Stimulated activated CD4-positive, alpha-beta T cell treated with anti-CD3 and anti-CD28 coated beads, Interleukin-4, amount 100 ng/mL, for 1 hour (primary cell): Measurements from ENCODE around the gene SMG6.
A peak's percentile ranks its signal among the peaks of the same experiment; 100 is the strongest.
"Not testable (repeated sequence)": the region's sequence is repeated elsewhere in the genome, so short reads cannot be mapped to it uniquely, and the experiment has no call there.

Experiments used
- DNase-seq: peaks from one replicate; pipeline ENCODE4 v3.0.0-alpha.2; 2020

SMG6 gene

DNA sequence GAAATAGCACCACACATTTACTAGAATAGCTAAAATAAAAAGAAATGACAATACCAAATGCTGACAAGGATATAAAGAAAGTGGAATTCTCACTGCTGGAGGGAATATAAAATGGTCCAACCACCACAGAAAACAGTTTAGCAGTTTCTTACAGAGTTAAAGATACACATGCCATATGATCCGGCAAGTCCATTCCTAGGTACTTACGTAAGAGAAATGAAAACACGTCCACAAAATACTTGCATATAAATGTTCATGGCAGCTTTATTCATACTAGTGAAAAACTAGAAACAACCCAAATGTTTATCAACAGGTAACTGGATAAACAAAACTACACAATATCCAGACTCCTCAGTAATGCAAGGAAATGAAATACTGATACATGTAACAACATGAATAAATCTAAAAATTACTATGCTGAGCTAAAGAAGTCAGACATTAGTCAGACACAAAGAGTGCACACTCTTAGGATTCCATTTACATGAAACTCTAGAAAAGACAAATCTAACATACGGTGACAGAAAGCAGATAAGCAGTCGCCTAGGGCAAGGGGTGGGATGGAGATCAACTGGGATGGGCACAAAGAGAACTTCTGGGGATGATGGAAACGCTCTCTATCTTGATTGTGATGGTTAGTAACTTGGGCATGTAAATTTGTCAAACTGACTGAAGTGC lies 76.4 kb downstream of the SMG6 start:
- no peak for DNase-seq

GRCh38 chr17:2223617-2223927 lies 80.0 kb downstream of the SMG6 start:
- no peak for DNase-seq

DNA sequence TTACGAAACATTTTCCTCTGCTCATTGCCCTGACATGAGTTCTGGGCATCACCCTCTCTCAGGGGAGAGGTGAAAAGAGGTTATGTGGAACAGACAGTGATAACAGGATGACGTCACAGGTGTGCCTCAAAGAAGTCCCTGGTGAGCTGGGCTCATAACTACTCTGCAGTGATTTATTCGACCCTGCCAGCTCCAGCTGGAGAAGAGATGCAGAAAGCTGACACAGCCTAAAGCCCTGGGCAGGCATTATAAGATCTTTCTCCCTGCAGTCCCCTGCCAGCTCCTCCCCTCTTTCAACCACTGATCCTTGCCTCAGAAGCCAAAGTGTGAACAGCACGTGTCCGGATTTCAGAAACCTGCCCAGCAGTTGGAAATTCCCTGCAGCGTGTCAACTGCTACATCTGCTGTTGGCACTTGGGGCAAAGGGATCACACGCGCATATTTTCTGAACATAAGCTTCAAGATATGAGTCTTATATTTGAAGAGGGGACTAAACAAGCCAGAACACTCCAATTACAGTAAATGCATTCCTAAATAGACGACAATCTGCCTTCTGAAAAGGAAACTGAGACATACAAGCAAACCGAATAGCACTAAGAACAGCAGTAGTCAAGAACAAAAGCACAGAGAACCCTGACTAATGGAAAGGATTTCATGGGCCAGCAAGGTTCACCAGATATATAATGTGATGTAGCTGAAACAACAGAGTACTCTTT lies 80.5 kb downstream of the SMG6 start:
- peak; percentile 16 for DNase-seq

DNA sequence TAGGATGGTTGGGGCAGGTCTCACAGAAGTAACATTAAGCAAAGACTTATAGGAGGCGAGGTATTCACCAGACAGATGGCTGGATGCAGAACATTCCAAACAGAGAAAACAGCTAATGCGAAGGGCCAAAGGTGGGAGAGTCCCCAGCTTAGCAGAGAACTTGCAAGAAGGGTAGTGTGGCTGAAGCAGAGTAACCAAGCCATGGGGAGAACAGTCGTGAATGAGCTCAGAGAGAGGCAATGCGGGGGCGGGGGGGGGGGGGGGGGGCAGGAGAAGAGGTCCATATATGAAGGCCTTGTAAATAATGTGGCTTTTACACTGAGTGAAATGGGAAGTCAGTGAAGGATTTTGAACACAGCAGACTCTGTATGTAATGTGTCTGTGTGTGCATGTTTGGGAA lies 81.3 kb downstream of the SMG6 start:
- no peak for DNase-seq

DNA sequence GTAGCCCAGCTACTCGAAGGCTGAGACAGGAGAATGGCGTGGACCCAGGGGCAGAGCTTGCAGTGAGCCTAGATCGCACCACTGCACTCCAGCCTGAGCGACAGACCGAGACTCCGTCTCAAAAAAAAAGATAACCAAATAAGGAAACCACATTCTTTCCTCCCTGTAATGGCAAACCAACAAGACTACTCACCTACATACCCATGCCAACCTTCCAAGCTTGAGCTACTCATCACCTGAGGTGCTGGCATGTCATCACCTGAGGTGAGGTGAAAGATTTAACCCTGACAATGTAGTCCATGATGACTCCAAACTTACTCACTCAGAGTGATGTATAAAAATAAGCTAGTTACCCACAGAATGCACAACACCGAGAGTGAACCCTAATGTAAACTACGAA lies 85.2 kb downstream of the SMG6 start:
- no peak for DNase-seq

- DNase-seq, result peak; percentile 60
Measured at GRCh38 chr17:2215616-2216364, 87.8 kb downstream of the SMG6 start.

DNA sequence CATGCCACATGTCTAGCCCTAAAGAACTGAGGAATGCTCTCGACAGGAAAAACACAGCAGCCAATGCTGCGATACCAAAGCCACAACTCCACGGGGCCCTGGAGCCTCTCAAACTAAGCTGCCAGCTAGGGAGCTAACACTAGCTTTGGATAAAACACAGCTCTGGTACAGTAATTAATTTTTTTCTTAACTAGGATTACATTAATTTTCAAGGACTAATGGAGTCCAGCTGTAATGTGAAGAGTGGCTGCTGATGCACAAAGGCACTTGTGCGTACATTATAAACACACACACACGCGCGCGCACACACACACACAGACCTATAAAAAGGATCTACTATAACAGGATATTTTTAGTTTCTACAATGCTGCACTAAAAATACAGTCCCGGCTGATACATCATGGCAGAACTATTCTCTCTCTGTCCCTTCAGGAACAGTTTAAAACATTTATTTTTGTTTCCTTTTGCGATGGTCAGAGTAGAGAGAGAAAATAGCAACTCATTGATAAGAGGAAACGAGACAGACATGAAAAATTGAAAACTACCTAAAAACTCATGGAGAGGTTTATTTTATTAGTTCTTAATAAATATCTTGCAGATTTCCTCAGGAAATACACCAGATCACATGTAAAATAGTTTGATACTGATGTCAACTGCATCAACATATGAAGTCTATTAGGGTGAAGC lies 88.5 kb downstream of the SMG6 start:
- no peak for DNase-seq

DNA sequence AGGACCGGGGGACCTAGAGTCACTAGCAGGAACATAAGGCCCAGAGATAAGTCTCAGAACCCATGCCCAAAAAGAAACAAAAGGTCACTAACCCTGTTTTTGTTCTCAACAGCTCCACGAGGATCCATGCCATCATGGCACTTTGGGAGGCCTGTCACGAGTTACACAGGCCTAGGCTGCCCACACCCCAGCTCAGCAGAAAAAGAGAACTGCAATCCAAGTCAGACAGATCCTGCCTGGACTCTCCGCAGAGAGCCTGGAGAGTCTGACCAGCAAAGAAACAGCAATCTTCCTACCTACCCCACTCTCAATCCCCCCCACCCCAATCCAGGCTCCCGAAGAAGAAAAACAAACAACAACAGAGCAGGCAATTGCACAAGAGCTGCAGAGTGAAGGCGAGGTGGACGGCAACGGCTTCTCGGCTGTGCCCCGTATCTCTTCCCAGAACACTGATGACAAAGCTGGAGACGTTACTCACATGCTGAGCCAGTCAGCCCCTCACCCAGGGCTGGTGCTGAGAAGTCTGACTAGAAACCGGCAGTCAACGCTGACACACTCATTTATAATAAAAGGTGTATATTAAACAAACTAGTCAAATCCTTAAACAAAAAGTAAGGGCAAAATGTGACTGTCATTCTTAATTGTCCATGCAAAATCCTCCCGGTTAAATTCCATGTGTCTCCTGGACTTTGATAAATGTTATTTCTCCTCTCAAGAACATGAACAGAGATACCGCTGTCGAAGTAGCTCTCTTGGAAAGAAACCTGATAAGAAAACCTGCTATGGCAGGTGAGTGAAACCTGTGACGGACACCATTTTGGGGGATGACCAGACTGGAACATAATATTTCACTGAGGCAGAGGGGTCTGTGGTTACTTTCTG lies 89.3 kb downstream of the SMG6 start:
- DNase-seq, result peak; percentile 30

DNA sequence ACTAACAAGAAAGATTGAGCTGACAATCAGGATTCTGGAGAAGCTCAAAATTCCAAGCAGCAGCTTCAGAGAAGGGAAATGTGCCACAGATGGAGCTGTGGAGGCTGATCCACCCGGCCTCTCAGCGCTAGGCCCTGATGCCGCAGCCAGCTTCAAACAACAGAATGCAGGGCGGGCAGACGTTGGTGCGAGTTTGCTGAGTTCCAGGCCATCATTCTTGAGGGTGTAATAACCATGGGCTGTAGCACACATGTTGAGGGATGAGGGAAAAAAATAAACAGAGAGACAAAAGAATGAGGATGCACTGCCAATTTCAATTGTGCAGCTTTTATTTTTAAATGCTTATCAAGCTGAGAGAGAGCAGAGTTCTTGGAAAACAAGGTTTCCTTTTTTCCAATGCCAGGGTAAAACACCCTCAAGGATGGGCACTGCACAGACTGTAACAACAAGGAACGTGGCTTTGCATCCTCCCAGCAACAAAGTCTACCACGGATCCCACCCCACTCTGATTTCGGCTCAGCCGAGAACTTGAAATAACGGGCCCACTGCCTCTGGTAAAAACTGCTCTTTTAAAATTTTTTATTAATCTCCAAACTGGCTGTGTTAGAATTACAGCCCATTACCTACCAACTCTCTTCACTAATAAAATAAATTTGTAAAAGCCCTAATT lies 90.2 kb downstream of the SMG6 start:
- DNase-seq, result no peak

DNA sequence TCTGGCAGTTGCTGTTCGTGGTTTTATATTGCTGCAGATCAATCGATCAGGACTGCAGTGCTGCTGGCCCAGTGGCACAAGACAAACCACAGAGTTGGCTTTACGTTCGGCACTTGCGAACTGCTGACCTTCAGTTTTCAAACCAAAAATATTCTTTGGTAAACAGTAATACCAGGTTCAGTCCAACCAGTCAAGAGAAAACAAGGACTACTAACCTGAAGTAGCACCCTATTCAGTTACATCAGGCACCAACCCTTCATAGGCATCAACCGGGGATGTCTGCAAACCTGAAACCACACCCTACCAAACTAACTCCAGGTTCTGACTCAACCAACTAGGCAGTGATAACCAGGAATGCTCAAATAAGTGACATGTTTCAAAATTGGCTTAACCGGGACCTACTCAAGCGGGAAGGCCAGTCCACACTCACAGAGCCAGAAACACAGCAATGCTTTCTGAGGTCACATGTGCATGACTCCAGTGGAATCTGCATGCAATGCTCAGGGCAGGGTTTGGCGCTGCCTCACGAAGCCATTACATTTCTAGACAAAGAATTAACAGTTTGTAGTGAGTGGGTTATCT lies 91.1 kb downstream of the SMG6 start:
- DNase-seq, result no peak

DNA sequence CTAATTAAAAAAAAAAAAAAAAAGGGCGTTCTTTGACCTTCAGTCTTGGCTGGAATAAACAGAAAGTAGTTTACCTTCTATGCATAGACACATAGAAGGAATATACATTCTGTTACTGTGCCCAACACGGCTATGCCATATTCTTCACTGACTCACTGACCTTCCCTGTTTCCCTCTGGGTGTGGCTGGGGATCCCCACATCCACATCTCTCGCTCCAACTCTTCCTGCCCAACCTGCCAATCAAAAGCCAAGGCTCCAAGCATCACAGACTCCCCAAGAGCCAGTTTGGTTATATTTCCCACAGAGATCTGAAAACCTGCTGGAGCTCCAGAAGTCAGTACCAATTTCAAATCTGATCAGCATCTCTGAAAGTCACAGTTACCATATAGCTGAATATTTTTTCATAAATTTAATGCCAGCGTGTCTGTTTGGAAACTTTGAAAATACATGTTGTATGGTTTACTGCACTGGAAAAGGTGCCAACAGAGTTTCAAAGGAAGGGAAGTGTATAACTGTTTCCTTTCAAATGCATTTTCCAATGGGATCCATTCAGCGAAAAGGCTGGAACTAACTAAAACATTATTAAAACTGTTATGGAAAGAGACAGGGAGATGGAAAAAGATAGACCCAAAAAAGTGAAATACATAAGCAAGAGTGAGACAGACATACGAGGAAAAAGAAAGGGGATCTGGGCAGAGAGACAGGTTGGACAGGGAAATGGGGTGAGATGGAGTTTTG lies 91.8 kb downstream of the SMG6 start:
- no peak for DNase-seq

GRCh38 chr17:2210726-2211125 lies 92.9 kb downstream of the SMG6 start:
- no peak for DNase-seq

GRCh38 chr17:2207815-2208515 lies 95.6 kb downstream of the SMG6 start:
- DNase-seq, result no peak

DNA sequence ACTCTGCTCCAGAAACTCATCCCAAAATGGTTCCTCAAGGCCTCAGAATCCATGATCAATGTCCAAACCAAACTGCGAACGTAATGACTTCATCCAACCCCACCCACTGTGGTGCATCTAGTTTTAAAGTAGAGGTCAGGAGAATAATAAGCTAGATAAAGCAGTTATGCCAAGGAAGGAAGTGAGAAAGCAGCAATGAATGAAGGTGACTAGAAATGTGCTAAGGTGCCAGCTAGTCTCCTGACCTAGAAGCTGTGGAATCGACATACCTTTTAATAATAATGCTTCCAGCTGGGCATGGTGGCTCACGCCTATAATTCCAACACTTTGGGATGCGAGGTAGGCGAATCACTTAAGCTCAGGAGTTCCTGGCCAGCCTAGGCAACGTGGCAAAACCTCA lies 99.2 kb downstream of the SMG6 start:
- no peak for DNase-seq

DNA sequence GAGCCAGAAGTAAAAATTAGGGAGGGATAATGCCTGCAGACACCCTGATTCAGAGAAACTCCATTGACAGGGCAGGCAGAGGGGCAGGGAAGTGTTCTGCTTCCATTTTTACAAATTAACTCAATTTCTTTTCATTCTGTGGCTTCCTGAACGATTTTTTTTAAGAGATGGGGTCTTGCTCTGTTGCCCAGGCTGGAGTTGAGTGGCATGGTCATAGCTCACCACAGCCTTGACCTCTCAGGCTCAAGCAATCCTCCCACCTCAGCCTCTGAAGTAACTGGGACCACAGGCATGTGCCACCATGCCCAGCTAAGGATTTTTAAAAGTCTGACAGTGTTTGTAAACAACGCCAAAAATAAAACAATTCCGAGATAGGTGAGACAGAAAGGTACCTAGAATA lies 99.8 kb downstream of the SMG6 start:
- no peak for DNase-seq

GRCh38 chr17:2202996-2203575 lies 100.5 kb downstream of the SMG6 start:
- no peak for DNase-seq

DNA sequence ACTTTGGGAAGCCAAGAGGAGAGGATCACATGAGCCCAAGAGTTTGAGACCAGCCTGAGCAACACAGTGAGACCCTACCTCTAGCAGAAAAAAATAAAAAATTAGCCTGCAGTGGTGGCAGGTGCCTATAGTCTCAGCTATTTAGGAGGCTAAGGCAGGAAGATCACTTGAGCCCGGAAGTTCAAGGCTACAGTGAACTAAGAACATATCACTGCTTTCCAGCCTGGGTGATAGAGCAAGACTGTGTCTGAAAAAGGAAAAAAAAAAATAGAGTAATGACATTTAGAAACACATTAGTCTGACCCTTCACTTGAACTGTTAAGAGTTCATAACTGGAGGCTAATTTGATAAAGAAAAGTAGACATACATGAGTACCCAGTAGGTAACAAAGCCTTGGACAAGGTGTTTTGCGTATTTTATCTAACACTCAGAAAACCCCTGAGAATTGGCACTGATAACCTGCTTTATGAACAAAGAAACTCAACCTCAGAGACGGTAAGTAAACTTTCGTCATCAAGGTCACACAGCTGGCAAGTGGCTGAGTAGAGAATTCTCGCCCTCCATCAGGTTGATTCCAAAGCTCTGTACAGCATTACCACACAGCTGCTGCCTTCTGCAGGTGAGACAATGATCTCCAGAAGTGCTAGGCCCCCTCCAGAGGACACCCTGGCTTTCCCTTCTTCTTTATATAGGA lies 101.1 kb downstream of the SMG6 start:
- DNase-seq, result no peak

- not testable (repeated sequence) for DNase-seq
Measured at GRCh38 chr17:2199386-2199785, 104.2 kb downstream of the SMG6 start.

- no peak for DNase-seq
Measured at GRCh38 chr17:2198927-2199326, 104.7 kb downstream of the SMG6 start.
